K562 (cell line): ENCODE measurements around the gene GALR1.

Experiments
- CBFB ChIP-seq: sonication (generic); formaldehyde crosslinking; IDR thresholded peaks from 2 replicates; pipeline ENCODE4 v1.4.0; 2020; ENCODE audit warnings: mild to moderate bottlenecking, missing genetic modification reagents
- CHCHD3 ChIP-seq: fragments of 250-450 bp; sonication (Bioruptor Pico); IDR thresholded peaks from 2 replicates; pipeline ENCODE4 v2.1.2; 2022; ENCODE audit warnings: mild to moderate bottlenecking
- CTCF ChIP-seq, 3 experiments: IDR thresholded peaks in 2 of 3; conservative IDR thresholded peaks in 1 of 3; 2 replicates each; pipeline ENCODE4 v1.5.1; 2011 to 2012; ENCODE audit warnings: low read length in 3 of 3, mild to moderate bottlenecking in 3 of 3, control low read depth in 2 of 3, improper control_type of control experiment in 1 of 3, inconsistent platforms in 1 of 3, low read depth in 1 of 3, mixed read lengths in 1 of 3, moderate library complexity in 1 of 3; ENCODE audit not compliant: insufficient read depth in 2 of 3
- HIVEP1 ChIP-seq: fragments of 250-450 bp; sonication (Bioruptor Pico); IDR thresholded peaks from 2 replicates; pipeline ENCODE4 v1.4.0; 2020; ENCODE audit warnings: mild to moderate bottlenecking
- JUN ChIP-seq, 2 experiments: sonication (generic) in 1 of 2; formaldehyde crosslinking in 1 of 2; IDR thresholded peaks; 2 replicates each; pipeline versions ENCODE4 v1.6.1 to v1.8.0; 2012 to 2022; ENCODE audit warnings: borderline replicate concordance in 2 of 2, mild to moderate bottlenecking in 2 of 2, improper control_type of control experiment in 1 of 2, low read depth in 1 of 2, low read length in 1 of 2, missing genetic modification reagents in 1 of 2
- MAX ChIP-seq: sonication (generic); formaldehyde crosslinking; IDR thresholded peaks from 2 replicates; pipeline ENCODE4 v1.9.0; 2022; ENCODE audit warnings: mild to moderate bottlenecking, missing genetic modification reagents
- POLR2A ChIP-seq: fragments of 450-650 bp; conservative IDR thresholded peaks from 2 replicates; pipeline ENCODE4 v1.6.1; 2016
- STAT5B ChIP-seq: fragments of 250-450 bp; sonication (Bioruptor Pico); IDR thresholded peaks from 2 replicates; pipeline ENCODE4 v1.8.0; 2021; ENCODE audit warnings: mild to moderate bottlenecking, inconsistent platforms
- ZNF644 ChIP-seq: fragments of 200-800 bp; sonication (Bioruptor generic); IDR thresholded peaks from 2 replicates; pipeline ENCODE4 v1.6.1; 2016; ENCODE audit warnings: low read depth, missing genetic modification characterization, missing compliant biosample characterization

GRCh38 chr18:77268456-77268855, 18.8 kb downstream of the GALR1 start:
- TF ChIP-seq MAX (CRISPR knock-in tag), result no peak
- TF ChIP-seq ZNF644 (tag), result no peak
- no peak for TF ChIP-seq CBFB (CRISPR knock-in tag)
- no peak for TF ChIP-seq CHCHD3
- TF ChIP-seq JUN (IDR thresholded peaks at IDR 0.05; ENCODE audit: borderline replicate concordance, low read depth, low read length), result no peak
- no peak for TF ChIP-seq JUN (CRISPR knock-in tag; IDR thresholded peaks at IDR 0.05; ENCODE audit: borderline replicate concordance)
- no peak for TF ChIP-seq HIVEP1 (CRISPR knock-in tag)
- no peak for TF ChIP-seq POLR2A
- TF ChIP-seq STAT5B (CRISPR knock-in tag), result no peak
- no peak for TF ChIP-seq CTCF (IDR thresholded peaks at IDR 0.05 in 2 of 3, conservative IDR thresholded peaks at IDR 0.05 in 1 of 3; ENCODE audit: insufficient read depth in 2 of 3, low read depth in 1 of 3, low read length in 3 of 3)
